ENCODE measurements around the gene PSD2.

PSD2 gene

GRCh38 chr5:139829471-139829870 is 33.9 kb downstream of the PSD2 start:
- Mint-ChIP-seq H3K27me3 (ENCODE audit: low read depth) (peaks cover 54% of the 10 kb centered on the region), H3K9me3 (peaks cover 6% of the 10 kb centered on the region), H3K36me3 (ENCODE audit: low read depth) (no peaks in the 10 kb centered on the region), H3K4me1 (no peaks in the 10 kb centered on the region), H3K4me3 (no peak overlapping the region), H3K27ac (no peak overlapping the region)
- TF ChIP-seq, protein P1, sequence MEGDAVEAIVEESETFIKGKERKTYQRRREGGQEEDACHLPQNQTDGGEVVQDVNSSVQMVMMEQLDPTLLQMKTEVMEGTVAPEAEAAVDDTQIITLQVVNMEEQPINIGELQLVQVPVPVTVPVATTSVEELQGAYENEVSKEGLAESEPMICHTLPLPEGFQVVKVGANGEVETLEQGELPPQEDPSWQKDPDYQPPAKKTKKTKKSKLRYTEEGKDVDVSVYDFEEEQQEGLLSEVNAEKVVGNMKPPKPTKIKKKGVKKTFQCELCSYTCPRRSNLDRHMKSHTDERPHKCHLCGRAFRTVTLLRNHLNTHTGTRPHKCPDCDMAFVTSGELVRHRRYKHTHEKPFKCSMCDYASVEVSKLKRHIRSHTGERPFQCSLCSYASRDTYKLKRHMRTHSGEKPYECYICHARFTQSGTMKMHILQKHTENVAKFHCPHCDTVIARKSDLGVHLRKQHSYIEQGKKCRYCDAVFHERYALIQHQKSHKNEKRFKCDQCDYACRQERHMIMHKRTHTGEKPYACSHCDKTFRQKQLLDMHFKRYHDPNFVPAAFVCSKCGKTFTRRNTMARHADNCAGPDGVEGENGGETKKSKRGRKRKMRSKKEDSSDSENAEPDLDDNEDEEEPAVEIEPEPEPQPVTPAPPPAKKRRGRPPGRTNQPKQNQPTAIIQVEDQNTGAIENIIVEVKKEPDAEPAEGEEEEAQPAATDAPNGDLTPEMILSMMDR (IDR thresholded peaks at IDR 0.05; ENCODE audit: unreplicated experiment in 3 of 3) = no peak

DNA sequence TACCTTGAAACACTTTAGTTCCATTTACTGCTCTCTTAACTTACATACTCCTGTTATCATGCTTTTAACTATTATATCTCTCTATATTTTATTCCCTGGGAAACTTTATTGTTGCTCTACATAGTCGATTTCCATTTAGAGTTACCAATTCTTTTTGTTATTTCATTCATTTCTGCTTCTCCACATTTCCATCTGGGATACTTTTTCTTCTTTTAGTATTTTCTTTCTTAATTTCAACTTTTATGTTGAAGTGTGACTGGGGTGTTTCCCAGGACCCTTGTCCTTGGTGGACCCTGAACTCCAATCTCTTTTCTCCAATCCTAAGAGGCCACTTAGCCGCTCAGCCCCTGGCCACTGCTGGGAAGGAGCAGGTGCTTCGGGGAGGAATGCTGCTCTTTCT is 36.0 kb downstream of the PSD2 start:
- H3K27ac Mint-ChIP-seq = no peak overlapping the region
- H3K4me1 Mint-ChIP-seq = no peaks in the 10 kb centered on the region
- peaks cover 60% of the 10 kb centered on the region for H3K27me3 Mint-ChIP-seq (ENCODE audit: low read depth)
- no peaks in the 10 kb centered on the region for H3K36me3 Mint-ChIP-seq (ENCODE audit: low read depth)
- H3K4me3 Mint-ChIP-seq = no peak overlapping the region
- TF ChIP-seq, protein P1 (IDR thresholded peaks at IDR 0.05; ENCODE audit: unreplicated experiment in 3 of 3) = no peak
- peaks cover 6% of the 10 kb centered on the region for H3K9me3 Mint-ChIP-seq

DNA sequence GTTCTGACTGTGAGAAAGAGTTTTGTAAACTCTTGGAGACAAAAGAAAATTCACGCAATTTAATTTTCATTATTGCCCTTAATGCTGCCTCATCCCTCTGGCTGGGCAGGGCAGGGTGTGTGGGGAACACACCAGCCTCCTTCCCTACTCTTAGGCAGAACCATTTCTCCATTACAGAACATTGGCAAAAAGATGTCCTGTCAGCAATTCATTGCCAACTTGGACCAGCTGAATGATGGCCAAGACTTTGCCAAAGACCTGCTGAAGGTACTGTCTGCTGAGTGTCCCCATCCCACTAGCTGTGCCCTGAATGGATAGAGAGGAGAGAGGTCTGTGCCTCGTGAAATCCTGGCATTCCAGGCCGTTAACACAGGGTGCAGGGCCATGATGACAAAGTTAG is 37.9 kb downstream of the PSD2 start:
- Mint-ChIP-seq H3K4me3 (no peak overlapping the region), H3K9me3 (peaks cover 6% of the 10 kb centered on the region), H3K27me3 (ENCODE audit: low read depth) (peaks cover 52% of the 10 kb centered on the region), H3K4me1 (no peaks in the 10 kb centered on the region), H3K36me3 (ENCODE audit: low read depth) (no peaks in the 10 kb centered on the region), H3K27ac (no peak overlapping the region)
- TF ChIP-seq, protein P1 (IDR thresholded peaks at IDR 0.05; ENCODE audit: unreplicated experiment in 3 of 3) = no peak

GRCh38 chr5:139835656-139836055 is 40.0 kb downstream of the PSD2 start:
- TF ChIP-seq, protein P1 (IDR thresholded peaks at IDR 0.05; ENCODE audit: unreplicated experiment in 3 of 3) = no peak
- H3K9me3 Mint-ChIP-seq = peaks cover 4% of the 10 kb centered on the region
- H3K4me1 Mint-ChIP-seq = no peaks in the 10 kb centered on the region
- H3K27me3 Mint-ChIP-seq (ENCODE audit: low read depth) = peaks cover 56% of the 10 kb centered on the region
- no peak overlapping the region for H3K27ac Mint-ChIP-seq
- H3K4me3 Mint-ChIP-seq = no peak overlapping the region
- no peaks in the 10 kb centered on the region for H3K36me3 Mint-ChIP-seq (ENCODE audit: low read depth)

- Mint-ChIP-seq H3K4me3 (no peak overlapping the region), H3K4me1 (no peaks in the 10 kb centered on the region), H3K27ac (no peak overlapping the region), H3K27me3 (ENCODE audit: low read depth) (peaks cover 50% of the 10 kb centered on the region), H3K9me3 (no peaks in the 10 kb centered on the region), H3K36me3 (ENCODE audit: low read depth) (no peaks in the 10 kb centered on the region)
- TF ChIP-seq, protein P1 (IDR thresholded peaks at IDR 0.05; ENCODE audit: unreplicated experiment in 3 of 3) = no peak
Observed at GRCh38 chr5:139836469-139837208, 41.0 kb downstream of the PSD2 start.
